Left lung (tissue), 10 donors: Measurements from ENCODE around the gene EPHB6. TPM values are rescaled to one million over a fixed set of nuclear protein-coding genes. Genes with fewer than 3 reads are reported as not detected.

Experiments
- ATAC-seq: fragments of 200-7000 bp; cut with Tn5 transposase; one replicate; pipeline ENCODE4 v1.9.1; 2020; ENCODE audit warnings: moderate library complexity
- DNase-seq, 4 donors: peaks; one replicate each; pipeline ENCODE4 v3.0.0-alpha.2; 2013 to 2020
- H3K27ac ChIP-seq, 2 donors: fragments of 200-600 bp; sonication (generic) in 1 of 2; one replicate each; pipeline versions ENCODE4 v1.5.0 to v1.8.0; 2020 to 2021
- H3K27me3 ChIP-seq, 2 donors: fragments of 200-600 bp; sonication (generic) in 1 of 2; one replicate each; pipeline versions ENCODE4 v1.5.0 to v1.8.0; 2020 to 2021
- H3K36me3 ChIP-seq, 2 donors: fragments of 200-600 bp; sonication (generic) in 1 of 2; one replicate each; pipeline versions ENCODE4 v1.5.0 to v1.8.0; 2020 to 2021
- H3K4me1 ChIP-seq, 2 donors: fragments of 200-600 bp; one replicate each; pipeline ENCODE4 v1.8.0; 2021
- H3K4me3 ChIP-seq, 2 donors: fragments of 200-600 bp; sonication (generic) in 1 of 2; one replicate each; pipeline versions ENCODE4 v1.5.0 to v1.8.0; 2020 to 2021; ENCODE audit warnings: mild to moderate bottlenecking in 1 of 2
- H3K9me3 ChIP-seq, 2 donors: fragments of 200-600 bp; sonication (generic) in 1 of 2; one replicate each; pipeline versions ENCODE4 v1.5.0 to v1.8.0; 2020 to 2021
- intact Hi-C, 2 donors: fragments of 100-400 bp; cut with DNase I; formaldehyde crosslinking; loops; one replicate each; pipeline versions ENCODE4 v1.11.2 to v1.14.2; 2022
- polyA plus RNA-seq, 6 donors: library from polyadenylated mRNA; unstranded; fragments of 120-200 nt; gene quantifications; one replicate each; pipeline ENCODE4 v1.2.1, GENCODE V29; 2013; ENCODE audit not compliant: insufficient read length in 6 of 6
- total RNA-seq, 2 donors: library from RNA; stranded (reverse); fragmentation: NEBNext Ultra II Directional; extraction: Animal tissue kit (Norgen Biotek cat#: 25700); gene quantifications; one replicate each; pipeline ENCODE4 v1.2.1, GENCODE V29; 2021
- TF ChIP-seq, protein P1 (sequence below), 2 donors: fragments of 200-600 bp; sonication (generic) in 1 of 2; IDR thresholded peaks; one replicate each; pipeline versions ENCODE4 v1.5.0 to v1.8.0; 2021; ENCODE audit warnings: antibody characterized with exemption in 2 of 2
- donor health status: DM: no; HTN: yes; CAD: no.
- donor health status: DM: no; HTN: no; CAD: no.

Gene EPHB6
- total and polyA plus RNA-seq, 8 donors, result 6.5 to 42.8 (median 27.6) TPM

GRCh38 chr7:142812437-142813215 lies 42.2 kb upstream of the EPHB6 start:
- Histone ChIP-seq H3K27ac (no peak overlapping the region), H3K36me3 (no peaks in the 10 kb centered on the region), H3K27me3 (peaks cover 0 to 52% of the 10 kb centered on the region in 2 donors), H3K9me3 (no peaks in the 10 kb centered on the region), H3K4me1 (no peaks in the 10 kb centered on the region), H3K4me3 (no peak overlapping the region)
- DNase-seq (no peak), ATAC-seq (no peak)
- TF ChIP-seq, protein P1, sequence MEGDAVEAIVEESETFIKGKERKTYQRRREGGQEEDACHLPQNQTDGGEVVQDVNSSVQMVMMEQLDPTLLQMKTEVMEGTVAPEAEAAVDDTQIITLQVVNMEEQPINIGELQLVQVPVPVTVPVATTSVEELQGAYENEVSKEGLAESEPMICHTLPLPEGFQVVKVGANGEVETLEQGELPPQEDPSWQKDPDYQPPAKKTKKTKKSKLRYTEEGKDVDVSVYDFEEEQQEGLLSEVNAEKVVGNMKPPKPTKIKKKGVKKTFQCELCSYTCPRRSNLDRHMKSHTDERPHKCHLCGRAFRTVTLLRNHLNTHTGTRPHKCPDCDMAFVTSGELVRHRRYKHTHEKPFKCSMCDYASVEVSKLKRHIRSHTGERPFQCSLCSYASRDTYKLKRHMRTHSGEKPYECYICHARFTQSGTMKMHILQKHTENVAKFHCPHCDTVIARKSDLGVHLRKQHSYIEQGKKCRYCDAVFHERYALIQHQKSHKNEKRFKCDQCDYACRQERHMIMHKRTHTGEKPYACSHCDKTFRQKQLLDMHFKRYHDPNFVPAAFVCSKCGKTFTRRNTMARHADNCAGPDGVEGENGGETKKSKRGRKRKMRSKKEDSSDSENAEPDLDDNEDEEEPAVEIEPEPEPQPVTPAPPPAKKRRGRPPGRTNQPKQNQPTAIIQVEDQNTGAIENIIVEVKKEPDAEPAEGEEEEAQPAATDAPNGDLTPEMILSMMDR (IDR thresholded peaks at IDR 0.05), result no peak
- intact Hi-C loops, result no loop called here

GRCh38 chr7:142813226-142813625 lies 41.6 kb upstream of the EPHB6 start:
- Histone ChIP-seq H3K9me3 (no peaks in the 10 kb centered on the region), H3K4me1 (no peaks in the 10 kb centered on the region), H3K27me3 (peaks cover 0 to 54% of the 10 kb centered on the region in 2 donors), H3K36me3 (no peaks in the 10 kb centered on the region), H3K4me3 (no peak overlapping the region), H3K27ac (no peak overlapping the region)
- DNase-seq, result no peak
- intact Hi-C loops, result no loop called here
- no peak for ATAC-seq
- TF ChIP-seq, protein P1 (IDR thresholded peaks at IDR 0.05), result no peak

DNA sequence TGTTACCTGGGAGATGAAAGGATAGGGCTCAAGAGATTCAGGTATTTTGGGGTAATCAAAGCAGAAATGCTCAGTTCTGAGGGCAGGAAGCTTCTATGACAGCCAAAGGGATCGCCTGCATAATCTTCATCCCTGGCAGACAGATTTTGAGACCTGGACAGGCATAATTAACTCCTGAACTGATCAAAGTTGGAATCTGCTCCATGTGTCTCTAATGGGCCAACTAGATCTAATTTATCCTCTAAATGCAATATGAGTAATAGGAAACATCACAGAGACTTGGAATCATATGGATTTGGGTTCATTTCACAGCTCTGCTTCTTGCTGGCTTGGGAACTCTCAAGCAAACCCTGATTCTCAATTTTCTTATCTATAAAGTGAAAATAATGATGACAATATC lies 41.2 kb upstream of the EPHB6 start:
- ATAC-seq (no peak), DNase-seq (no peak)
- Histone ChIP-seq H3K4me1 (no peaks in the 10 kb centered on the region), H3K36me3 (no peaks in the 10 kb centered on the region), H3K4me3 (no peak overlapping the region), H3K27ac (no peak overlapping the region), H3K27me3 (peaks cover 0 to 54% of the 10 kb centered on the region in 2 donors), H3K9me3 (no peaks in the 10 kb centered on the region)
- TF ChIP-seq, protein P1 (IDR thresholded peaks at IDR 0.05), result no peak
- intact Hi-C loops, result no loop called here

GRCh38 chr7:142814451-142814850 lies 40.4 kb upstream of the EPHB6 start:
- intact Hi-C loops, result no loop called here
- no peaks in the 10 kb centered on the region for H3K9me3 ChIP-seq
- peaks cover 0 to 54% of the 10 kb centered on the region in 2 donors for H3K27me3 ChIP-seq
- ATAC-seq, result no peak
- H3K27ac ChIP-seq, result no peak overlapping the region
- TF ChIP-seq, protein P1 (IDR thresholded peaks at IDR 0.05), result no peak
- no peaks in the 10 kb centered on the region for H3K4me1 ChIP-seq
- H3K36me3 ChIP-seq, result no peaks in the 10 kb centered on the region
- no peak overlapping the region for H3K4me3 ChIP-seq
- no peak for DNase-seq

- no peaks in the 10 kb centered on the region for H3K4me1 ChIP-seq
- H3K9me3 ChIP-seq, result no peaks in the 10 kb centered on the region
- intact Hi-C loops, result no loop called here
- DNase-seq, result no peak
- H3K27me3 ChIP-seq, result peaks cover 0 to 48% of the 10 kb centered on the region in 2 donors
- no peak for ATAC-seq
- TF ChIP-seq, protein P1 (IDR thresholded peaks at IDR 0.05), result no peak
- H3K4me3 ChIP-seq, result no peak overlapping the region
- H3K36me3 ChIP-seq, result no peaks in the 10 kb centered on the region
- no peak overlapping the region for H3K27ac ChIP-seq
Measured at GRCh38 chr7:142815134-142815533, 39.7 kb upstream of the EPHB6 start.
